ENCODE measurements around the gene TYSND1.

DNA sequence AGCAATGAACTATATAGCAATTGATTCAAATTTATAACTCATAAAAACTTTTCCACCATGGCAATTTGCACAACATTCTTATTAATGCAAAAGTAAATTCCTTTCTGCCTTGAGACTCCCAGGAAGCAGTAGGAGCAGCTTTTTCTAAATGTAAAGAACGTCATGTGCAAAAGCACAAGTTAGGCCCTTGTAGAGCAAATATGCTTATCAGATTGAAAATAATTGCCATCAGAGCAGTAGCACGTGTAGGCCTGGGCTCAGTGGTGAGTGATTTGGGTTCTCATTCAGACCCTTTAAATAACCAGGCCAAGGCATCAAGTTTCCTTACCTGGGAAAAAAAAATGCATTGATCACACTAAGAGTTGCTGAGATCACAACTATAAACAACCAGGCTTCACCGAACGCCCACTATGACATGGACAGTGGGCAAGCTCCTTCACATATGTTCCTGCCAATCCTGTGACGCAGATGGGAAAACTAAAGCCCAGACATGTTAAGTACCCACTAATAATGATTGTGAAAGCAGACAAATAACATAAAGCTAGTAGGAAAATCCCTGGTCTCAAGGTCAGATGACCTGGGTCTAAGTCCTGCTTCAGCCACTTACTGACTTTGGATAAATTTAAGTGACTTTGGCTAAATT is 45.9 kb upstream of the TYSND1 start:
- TF ChIP-seq SPI1 (IDR thresholded peaks at IDR 0.05; ENCODE audit: borderline replicate concordance, low read depth) (no peak), POLR2AphosphoS5 (IDR thresholded peaks at IDR 0.05; ENCODE audit: low read depth) (no peak)
- TF ChIP-seq, protein P1, sequence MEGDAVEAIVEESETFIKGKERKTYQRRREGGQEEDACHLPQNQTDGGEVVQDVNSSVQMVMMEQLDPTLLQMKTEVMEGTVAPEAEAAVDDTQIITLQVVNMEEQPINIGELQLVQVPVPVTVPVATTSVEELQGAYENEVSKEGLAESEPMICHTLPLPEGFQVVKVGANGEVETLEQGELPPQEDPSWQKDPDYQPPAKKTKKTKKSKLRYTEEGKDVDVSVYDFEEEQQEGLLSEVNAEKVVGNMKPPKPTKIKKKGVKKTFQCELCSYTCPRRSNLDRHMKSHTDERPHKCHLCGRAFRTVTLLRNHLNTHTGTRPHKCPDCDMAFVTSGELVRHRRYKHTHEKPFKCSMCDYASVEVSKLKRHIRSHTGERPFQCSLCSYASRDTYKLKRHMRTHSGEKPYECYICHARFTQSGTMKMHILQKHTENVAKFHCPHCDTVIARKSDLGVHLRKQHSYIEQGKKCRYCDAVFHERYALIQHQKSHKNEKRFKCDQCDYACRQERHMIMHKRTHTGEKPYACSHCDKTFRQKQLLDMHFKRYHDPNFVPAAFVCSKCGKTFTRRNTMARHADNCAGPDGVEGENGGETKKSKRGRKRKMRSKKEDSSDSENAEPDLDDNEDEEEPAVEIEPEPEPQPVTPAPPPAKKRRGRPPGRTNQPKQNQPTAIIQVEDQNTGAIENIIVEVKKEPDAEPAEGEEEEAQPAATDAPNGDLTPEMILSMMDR (IDR thresholded peaks at IDR 0.05; ENCODE audit: insufficient read depth, low read length) = no peak
